ENCODE data around the gene TKFC.

Gene TKFC

DNA sequence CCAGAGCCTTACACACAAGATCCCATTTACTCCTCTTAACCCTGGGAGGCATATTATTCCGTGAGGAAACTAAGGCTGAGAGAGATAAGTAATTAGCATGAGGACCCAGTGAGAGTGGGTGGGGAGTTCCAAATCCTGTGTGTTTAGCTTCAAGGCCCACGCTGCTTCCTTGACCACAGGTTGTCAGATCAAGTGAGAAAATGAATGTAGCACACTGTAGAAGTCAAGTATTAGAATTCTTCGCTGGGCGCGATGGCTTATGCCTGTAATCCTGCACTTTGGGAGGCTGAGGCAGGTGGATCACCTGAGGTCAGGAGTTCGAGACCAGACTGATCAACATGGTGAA, 24.8 kb downstream of the TKFC start:
- Histone ChIP-seq H3K79me2 (ENCODE audit: low read length) (peaks cover 82% of the 10 kb centered on the region), H3K27me3 (ENCODE audit: low read depth, low read length) (no peaks in the 10 kb centered on the region), H2AFZ (ENCODE audit: low read depth, low read length) (no peak overlapping the region), H3K4me2 (ENCODE audit: low read length) (peak overlapping the region; percentile 96), H3K9ac (ENCODE audit: low read length) (peak overlapping the region; percentile 93), H3K4me3 (ENCODE audit: low read length) (peak overlapping the region; percentile 76), H3K36me3 (replicated peaks; ENCODE audit: low read depth, low read length) (peaks cover 34% of the 10 kb centered on the region), H3K4me1 (ENCODE audit: low read length) (peaks cover 69% of the 10 kb centered on the region), H4K20me1 (ENCODE audit: insufficient read depth, low read length) (no peaks in the 10 kb centered on the region), H3K27ac (ENCODE audit: low read length) (peak overlapping the region; percentile 99), H3K9me3 (ENCODE audit: insufficient read depth, low read length) (no peaks in the 10 kb centered on the region)
- TF ChIP-seq, protein P1, sequence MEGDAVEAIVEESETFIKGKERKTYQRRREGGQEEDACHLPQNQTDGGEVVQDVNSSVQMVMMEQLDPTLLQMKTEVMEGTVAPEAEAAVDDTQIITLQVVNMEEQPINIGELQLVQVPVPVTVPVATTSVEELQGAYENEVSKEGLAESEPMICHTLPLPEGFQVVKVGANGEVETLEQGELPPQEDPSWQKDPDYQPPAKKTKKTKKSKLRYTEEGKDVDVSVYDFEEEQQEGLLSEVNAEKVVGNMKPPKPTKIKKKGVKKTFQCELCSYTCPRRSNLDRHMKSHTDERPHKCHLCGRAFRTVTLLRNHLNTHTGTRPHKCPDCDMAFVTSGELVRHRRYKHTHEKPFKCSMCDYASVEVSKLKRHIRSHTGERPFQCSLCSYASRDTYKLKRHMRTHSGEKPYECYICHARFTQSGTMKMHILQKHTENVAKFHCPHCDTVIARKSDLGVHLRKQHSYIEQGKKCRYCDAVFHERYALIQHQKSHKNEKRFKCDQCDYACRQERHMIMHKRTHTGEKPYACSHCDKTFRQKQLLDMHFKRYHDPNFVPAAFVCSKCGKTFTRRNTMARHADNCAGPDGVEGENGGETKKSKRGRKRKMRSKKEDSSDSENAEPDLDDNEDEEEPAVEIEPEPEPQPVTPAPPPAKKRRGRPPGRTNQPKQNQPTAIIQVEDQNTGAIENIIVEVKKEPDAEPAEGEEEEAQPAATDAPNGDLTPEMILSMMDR (IDR thresholded peaks at IDR 0.05; ENCODE audit: low read depth, low read length), result no peak
- TF ChIP-seq EZH2phosphoT487 (IDR thresholded peaks at IDR 0.05; ENCODE audit: low read depth), result no peak

DNA sequence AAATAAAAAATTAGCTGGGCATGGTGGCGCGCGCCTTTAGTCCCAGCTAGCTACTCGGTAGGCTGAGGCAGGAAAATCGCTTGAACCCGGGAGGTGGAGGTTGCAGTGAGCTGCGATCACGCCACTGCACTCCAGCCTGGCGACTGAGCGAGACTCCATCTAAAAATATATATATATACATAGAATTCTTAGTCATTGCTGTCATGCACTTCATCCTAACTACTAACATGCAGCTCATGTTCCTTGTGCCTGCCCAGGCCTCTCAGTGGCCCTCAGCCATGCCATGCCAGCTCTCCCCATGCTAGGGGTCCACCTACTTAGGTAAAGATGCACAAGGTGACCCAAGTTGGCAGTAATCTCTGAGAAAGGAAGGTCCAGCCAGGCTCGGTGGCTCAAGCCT, 25.5 kb downstream of the TKFC start:
- peak overlapping the region; percentile 93; the same call in 1 of the 2 replicates for H3K9ac ChIP-seq (ENCODE audit: low read length)
- H2AFZ ChIP-seq (ENCODE audit: low read depth, low read length), result no peak overlapping the region
- H3K27me3 ChIP-seq (ENCODE audit: low read depth, low read length), result no peaks in the 10 kb centered on the region
- H3K4me3 ChIP-seq (ENCODE audit: low read length), result no peak overlapping the region
- peaks cover 74% of the 10 kb centered on the region for H3K4me1 ChIP-seq (ENCODE audit: low read length)
- no peak for TF ChIP-seq EZH2phosphoT487 (IDR thresholded peaks at IDR 0.05; ENCODE audit: low read depth)
- TF ChIP-seq, protein P1 (IDR thresholded peaks at IDR 0.05; ENCODE audit: low read depth, low read length), result no peak
- peak overlapping the region; percentile 99 for H3K27ac ChIP-seq (ENCODE audit: low read length)
- H3K36me3 ChIP-seq (replicated peaks; ENCODE audit: low read depth, low read length), result peaks cover 32% of the 10 kb centered on the region
- peak overlapping the region; percentile 96; the same call in 1 of the 2 replicates for H3K4me2 ChIP-seq (ENCODE audit: low read length)
- no peaks in the 10 kb centered on the region for H4K20me1 ChIP-seq (ENCODE audit: insufficient read depth, low read length)
- H3K79me2 ChIP-seq (ENCODE audit: low read length), result peaks cover 82% of the 10 kb centered on the region
- H3K9me3 ChIP-seq (ENCODE audit: insufficient read depth, low read length), result no peaks in the 10 kb centered on the region

DNA sequence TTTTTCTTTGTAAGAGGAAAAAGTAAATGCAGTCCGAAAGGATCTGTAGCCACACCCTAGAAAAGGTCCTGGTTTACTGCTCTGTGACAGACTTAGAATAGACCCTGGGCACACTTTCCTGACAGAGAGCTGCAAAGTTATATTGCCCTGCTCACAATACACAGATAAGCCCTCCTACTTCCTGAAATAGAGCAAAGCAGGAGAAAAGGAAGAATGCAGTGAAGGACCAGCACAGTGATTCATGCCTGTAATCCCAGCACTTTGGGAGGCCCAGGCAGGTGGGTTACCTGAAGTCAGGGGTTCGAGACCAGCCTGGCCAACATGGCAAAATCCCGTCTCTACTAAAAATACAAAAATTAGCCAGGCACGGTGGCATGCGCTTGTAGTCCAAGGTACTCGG, 26.5 kb downstream of the TKFC start:
- peaks cover 82% of the 10 kb centered on the region for H3K79me2 ChIP-seq (ENCODE audit: low read length)
- H2AFZ ChIP-seq (ENCODE audit: low read depth, low read length), result no peak overlapping the region
- peaks cover 33% of the 10 kb centered on the region for H3K36me3 ChIP-seq (replicated peaks; ENCODE audit: low read depth, low read length)
- no peaks in the 10 kb centered on the region for H3K27me3 ChIP-seq (ENCODE audit: low read depth, low read length)
- H3K9me3 ChIP-seq (ENCODE audit: insufficient read depth, low read length), result no peaks in the 10 kb centered on the region
- peak overlapping the region; percentile 99 for H3K27ac ChIP-seq (ENCODE audit: low read length)
- no peaks in the 10 kb centered on the region for H4K20me1 ChIP-seq (ENCODE audit: insufficient read depth, low read length)
- H3K4me3 ChIP-seq (ENCODE audit: low read length), result peak overlapping the region; percentile 96
- H3K4me1 ChIP-seq (ENCODE audit: low read length), result peaks cover 64% of the 10 kb centered on the region
- peak overlapping the region; percentile 97 for H3K9ac ChIP-seq (ENCODE audit: low read length)
- no peak for TF ChIP-seq EZH2phosphoT487 (IDR thresholded peaks at IDR 0.05; ENCODE audit: low read depth)
- TF ChIP-seq, protein P1 (IDR thresholded peaks at IDR 0.05; ENCODE audit: low read depth, low read length), result no peak
- peak overlapping the region; percentile 96 for H3K4me2 ChIP-seq (ENCODE audit: low read length)

DNA sequence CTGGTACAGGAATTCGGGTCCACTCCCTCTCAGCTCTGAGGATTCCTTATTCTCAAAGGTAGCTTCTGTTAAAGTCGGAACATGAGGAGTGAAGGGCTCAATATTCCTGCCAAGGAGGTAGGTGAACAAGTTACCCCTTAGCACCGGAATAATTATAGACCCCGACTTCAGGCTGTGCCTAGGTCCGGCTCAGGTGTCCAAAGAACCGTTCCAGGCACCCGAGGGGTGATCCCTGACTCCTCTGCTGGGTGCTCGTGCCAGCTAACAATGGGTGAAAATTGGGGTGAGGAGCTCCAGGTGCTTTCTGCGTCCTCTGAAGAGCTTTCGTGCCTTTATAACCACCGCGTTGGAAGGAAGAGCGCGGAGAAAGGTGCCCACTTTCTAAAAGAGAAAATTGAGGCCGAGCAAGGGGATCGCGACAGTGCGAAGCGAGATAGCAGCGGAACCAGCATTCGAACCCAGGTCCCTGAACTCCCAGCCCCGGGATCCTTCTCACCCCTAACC, 28.3 kb downstream of the TKFC start:
- H3K9ac ChIP-seq (ENCODE audit: low read length), result peak overlapping the region; percentile 97
- H3K79me2 ChIP-seq (ENCODE audit: low read length), result peaks cover 68% of the 10 kb centered on the region

More for the DNA sequence above, 28.3 kb downstream of the TKFC start:
- Histone ChIP-seq H3K4me1 (ENCODE audit: low read length) (peaks cover 48% of the 10 kb centered on the region), H3K4me2 (ENCODE audit: low read length) (peak overlapping the region; percentile 96), H3K27me3 (ENCODE audit: low read depth, low read length) (no peaks in the 10 kb centered on the region), H3K9me3 (ENCODE audit: insufficient read depth, low read length) (no peaks in the 10 kb centered on the region), H2AFZ (ENCODE audit: low read depth, low read length) (no peak overlapping the region), H3K36me3 (replicated peaks; ENCODE audit: low read depth, low read length) (peaks cover 36% of the 10 kb centered on the region), H4K20me1 (ENCODE audit: insufficient read depth, low read length) (no peaks in the 10 kb centered on the region), H3K4me3 (ENCODE audit: low read length) (peak overlapping the region; percentile 96), H3K27ac (ENCODE audit: low read length) (peak overlapping the region; percentile 99)
- TF ChIP-seq EZH2phosphoT487 (IDR thresholded peaks at IDR 0.05; ENCODE audit: low read depth), result no peak
- TF ChIP-seq, protein P1 (IDR thresholded peaks at IDR 0.05; ENCODE audit: low read depth, low read length), result no peak
